ENCODE measurements around the gene BID.

DNA sequence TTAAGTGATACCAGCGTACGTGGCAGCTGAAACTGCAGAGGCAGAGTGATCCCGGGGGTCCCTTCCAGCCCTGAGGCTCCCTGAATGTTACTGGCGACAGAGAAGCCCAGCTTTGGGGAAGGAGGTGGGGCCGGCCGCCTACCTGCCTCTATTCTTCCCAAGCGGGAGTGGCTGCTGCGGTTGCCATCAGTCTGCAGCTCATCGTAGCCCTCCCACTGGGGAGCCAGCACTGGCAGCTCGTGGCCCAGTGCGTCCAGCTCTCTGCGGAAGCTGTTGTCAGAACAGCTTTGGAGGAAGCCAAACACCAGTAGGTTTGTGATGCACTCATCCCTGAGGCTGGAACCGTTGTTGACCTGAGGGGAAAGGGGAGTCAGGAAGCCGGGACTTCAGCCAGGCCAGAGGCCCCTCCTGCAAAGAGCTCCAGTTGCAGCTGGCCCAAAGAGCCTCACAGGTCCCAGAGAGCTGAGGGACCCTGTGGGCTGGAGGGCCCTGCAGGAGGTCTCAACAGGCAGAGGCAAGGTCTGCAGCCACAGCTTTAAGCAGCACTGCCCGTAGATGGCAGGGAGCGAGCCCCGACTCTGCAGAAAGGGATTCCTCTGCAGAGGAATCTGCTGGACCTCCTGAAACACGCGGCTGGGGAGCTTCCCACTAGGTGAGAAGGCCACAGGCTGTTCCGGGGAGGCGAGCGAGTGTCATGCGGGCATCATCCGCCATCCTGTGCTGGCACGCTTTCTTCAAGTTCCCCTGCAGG is 30.4 kb downstream of the BID start:
- TF ChIP-seq SMC3 (conservative IDR thresholded peaks at IDR 0.05; ENCODE audit: poor library complexity) (no peak), EZH2 (IDR thresholded peaks at IDR 0.05; ENCODE audit: borderline replicate concordance, insufficient read depth, low read length, poor library complexity, severe bottlenecking) (no peak), POLR2AphosphoS5 (IDR thresholded peaks at IDR 0.05) (no peak), EP300 (conservative IDR thresholded peaks at IDR 0.05; ENCODE audit: poor library complexity, severe bottlenecking) (no peak), TAF1 (IDR thresholded peaks at IDR 0.05; ENCODE audit: low read depth) (no peak)
- TF ChIP-seq, protein P1, sequence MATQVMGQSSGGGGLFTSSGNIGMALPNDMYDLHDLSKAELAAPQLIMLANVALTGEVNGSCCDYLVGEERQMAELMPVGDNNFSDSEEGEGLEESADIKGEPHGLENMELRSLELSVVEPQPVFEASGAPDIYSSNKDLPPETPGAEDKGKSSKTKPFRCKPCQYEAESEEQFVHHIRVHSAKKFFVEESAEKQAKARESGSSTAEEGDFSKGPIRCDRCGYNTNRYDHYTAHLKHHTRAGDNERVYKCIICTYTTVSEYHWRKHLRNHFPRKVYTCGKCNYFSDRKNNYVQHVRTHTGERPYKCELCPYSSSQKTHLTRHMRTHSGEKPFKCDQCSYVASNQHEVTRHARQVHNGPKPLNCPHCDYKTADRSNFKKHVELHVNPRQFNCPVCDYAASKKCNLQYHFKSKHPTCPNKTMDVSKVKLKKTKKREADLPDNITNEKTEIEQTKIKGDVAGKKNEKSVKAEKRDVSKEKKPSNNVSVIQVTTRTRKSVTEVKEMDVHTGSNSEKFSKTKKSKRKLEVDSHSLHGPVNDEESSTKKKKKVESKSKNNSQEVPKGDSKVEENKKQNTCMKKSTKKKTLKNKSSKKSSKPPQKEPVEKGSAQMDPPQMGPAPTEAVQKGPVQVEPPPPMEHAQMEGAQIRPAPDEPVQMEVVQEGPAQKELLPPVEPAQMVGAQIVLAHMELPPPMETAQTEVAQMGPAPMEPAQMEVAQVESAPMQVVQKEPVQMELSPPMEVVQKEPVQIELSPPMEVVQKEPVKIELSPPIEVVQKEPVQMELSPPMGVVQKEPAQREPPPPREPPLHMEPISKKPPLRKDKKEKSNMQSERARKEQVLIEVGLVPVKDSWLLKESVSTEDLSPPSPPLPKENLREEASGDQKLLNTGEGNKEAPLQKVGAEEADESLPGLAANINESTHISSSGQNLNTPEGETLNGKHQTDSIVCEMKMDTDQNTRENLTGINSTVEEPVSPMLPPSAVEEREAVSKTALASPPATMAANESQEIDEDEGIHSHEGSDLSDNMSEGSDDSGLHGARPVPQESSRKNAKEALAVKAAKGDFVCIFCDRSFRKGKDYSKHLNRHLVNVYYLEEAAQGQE (IDR thresholded peaks at IDR 0.05; ENCODE audit: borderline replicate concordance): no peak
- TF ChIP-seq, protein P2, sequence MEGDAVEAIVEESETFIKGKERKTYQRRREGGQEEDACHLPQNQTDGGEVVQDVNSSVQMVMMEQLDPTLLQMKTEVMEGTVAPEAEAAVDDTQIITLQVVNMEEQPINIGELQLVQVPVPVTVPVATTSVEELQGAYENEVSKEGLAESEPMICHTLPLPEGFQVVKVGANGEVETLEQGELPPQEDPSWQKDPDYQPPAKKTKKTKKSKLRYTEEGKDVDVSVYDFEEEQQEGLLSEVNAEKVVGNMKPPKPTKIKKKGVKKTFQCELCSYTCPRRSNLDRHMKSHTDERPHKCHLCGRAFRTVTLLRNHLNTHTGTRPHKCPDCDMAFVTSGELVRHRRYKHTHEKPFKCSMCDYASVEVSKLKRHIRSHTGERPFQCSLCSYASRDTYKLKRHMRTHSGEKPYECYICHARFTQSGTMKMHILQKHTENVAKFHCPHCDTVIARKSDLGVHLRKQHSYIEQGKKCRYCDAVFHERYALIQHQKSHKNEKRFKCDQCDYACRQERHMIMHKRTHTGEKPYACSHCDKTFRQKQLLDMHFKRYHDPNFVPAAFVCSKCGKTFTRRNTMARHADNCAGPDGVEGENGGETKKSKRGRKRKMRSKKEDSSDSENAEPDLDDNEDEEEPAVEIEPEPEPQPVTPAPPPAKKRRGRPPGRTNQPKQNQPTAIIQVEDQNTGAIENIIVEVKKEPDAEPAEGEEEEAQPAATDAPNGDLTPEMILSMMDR (IDR thresholded peaks at IDR 0.05; ENCODE audit: poor library complexity, severe bottlenecking): no peak

Measured in neural cell (in vitro differentiated cells).